IPS DF 19.7 (cell line): ENCODE measurements around the gene S100A3.
A peak's percentile ranks its signal among the peaks of the same experiment; 100 is the strongest.

Source experiments
- DNase-seq: peaks from one replicate; pipeline ENCODE4 v3.0.0-alpha.2; 2013; ENCODE audit warnings: low read depth, low spot score

Gene S100A3

DNA sequence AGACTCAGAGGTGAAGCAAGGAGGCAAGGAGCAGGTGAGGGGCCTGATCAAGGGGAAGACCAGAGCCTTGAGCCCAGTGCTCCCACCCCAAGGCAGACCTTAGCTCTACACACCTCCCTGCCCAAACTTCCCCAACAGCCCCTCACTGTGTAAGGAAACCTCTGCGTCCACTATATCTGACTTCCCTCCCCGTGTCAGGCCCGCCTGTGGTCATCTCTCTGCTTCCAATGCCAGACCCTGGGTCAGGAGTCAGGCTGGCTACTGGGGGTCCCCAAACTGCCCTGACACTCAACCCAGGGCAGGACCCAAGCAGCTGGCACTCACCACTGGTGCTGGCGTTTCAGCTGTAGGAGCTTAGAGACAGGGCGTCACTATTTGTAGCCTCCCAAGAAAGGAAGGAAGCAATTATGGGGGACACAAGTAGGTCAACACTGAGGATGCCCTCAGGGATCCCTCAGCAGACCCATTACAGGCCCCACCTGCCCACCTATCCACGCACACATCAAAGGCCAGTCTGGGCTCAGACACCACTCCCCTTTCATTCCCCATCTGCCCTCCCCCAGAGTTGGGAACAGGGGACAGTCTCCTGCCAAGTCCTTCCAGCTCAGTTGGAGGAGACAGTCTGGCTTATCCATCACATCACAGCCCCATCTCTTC lies 811 bp upstream of the S100A3 start:
- no peak for DNase-seq

GRCh38 chr1:153547560-153548551 lies 1.2 kb downstream of the S100A3 start:
- DNase-seq = no peak

DNA sequence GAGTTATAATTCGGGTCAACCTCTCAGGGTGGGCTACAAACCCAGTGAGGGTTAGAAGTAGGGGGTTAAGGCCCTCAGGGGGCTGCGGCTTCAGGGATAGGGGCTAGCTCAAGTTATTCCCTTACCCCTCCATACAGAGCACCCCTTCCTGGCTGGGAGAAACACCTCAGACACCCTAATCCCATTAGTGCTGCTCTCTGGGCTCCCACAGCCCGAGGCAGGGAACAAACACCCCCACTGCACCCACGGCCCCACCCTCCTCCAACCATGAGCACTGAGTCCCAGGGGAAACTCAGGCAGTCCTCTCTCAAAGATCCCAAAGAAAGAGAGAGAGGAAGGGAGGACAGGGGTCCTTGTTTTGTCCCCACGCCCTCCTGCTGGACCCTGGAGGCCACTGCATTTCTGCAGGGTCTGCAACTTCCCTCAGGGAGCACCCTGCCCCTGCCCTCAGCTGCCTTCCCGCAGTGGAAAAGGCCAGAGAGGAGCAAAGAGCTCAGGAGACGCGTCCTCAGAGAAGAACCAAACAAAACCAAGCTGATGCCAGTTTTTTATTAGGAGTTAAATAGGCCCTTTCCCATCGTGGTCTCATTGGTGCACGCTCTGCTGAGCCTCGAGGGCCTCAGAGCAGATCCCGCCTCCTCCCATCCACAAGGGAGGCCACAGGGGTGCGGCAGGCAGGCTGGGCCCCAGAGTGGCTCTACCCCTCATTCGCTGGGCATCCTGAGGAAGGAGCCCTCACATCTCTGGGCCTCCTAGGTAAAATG lies 2.1 kb downstream of the S100A3 start:
- DNase-seq = no peak

DNA sequence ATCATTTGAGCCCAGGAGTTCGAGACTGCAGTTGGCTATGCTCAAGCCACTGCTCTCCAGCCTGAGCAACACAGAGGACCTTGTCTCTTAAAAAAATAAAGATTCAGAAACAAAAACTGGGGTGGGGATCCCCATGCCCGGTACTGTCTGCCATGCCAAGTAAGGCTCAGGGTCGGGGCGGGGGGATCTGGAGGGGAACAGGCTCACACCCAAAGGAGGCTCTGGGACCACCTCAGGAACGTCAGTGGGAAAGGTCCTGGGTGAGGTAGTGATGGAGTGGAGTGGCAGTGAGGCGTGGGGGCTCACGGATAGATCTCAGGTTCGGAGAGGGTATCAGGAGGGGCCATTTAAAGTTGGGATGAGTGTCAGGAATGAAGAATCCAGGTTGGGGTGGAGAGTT lies 2.7 kb downstream of the S100A3 start:
- DNase-seq = no peak

DNA sequence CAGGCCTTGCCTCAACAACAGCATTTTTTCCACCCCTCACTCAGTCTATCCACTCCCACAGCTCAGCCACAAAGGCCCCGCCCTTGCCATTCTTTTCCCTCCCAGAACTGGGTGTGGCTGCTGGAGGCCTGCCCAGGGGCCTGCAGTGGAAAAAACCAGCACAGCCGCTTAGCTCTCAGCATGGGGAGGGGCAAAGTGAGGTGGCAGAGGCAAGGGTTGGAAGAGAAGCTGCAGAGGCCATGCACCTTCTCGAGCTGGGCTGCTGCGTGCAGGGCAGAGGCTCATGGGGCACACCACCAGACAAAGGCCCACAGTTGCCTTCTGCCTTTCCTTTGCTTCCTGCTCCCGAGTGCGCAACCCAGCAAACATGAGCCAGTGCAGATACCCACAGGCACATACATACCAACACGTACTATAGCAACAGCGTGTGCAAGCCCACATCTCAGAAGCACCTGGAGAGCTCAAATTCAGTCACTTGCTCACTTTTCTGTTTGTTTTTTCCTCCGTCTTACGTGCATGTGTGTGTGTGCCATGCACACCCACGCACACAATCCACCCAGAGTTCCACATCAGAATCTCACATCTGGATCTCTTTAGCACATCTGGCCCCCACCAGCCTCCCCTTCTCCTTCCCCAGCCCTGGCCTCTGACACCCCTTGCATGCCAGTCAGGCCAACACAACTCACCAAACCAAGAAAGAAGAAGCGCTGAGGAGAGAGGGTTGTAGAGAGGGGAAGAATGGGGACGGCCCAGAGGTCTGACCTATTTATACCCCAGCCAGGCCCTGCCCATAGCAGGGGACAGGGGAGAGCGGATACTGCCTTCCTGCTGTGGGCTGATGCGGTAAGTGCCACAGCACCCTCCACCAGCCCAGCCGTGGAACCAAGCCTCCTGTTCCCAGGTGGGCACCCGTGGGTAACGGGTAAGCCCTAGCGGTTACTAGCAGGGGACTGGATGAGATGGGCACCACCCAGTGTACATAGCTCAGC lies 3.7 kb downstream of the S100A3 start, which contains the start of gene S100A4:
TSS of gene S100A4 (minus strand) at position 740 of the 989 bp plus-strand sequence. CDS start 1,012 bp downstream, outside the sequence.
- DNase-seq = peak; percentile 82

DNA sequence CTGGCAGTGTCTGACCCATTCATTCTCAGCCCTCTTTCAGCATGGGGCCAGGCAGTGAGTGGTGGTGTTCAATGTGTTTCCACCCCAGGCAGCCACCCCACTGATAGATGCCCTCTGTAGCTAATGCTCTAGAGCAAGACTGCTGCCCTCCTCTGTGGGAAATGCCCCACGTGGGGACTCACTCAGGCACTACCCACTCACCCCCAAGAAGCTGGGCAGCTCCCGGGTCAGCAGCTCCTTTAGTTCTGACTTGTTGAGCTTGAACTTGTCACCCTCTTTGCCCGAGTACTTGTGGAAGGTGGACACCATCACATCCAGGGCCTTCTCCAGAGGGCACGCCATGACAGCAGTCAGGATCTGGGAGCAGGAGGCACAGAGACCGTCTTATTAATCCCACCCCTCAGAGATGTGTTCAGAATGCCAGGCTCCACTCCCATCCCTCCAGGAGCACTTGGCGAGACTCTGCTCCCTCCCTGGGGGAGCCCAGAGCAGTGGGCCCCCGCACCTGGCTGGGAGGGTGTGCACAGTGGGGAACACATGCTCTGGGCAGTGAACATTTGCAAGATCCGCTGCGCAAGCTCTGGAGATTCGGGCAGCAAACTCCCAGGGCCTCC lies 4.5 kb downstream of the S100A3 start:
- DNase-seq = no peak

- DNase-seq = no peak
Measured at GRCh38 chr1:153543736-153544135, 5.3 kb downstream of the S100A3 start.

GRCh38 chr1:153542956-153543711 lies 5.9 kb downstream of the S100A3 start:
- no peak for DNase-seq

- DNase-seq = no peak
Measured at GRCh38 chr1:153541641-153542590, 7.1 kb downstream of the S100A3 start.

DNA sequence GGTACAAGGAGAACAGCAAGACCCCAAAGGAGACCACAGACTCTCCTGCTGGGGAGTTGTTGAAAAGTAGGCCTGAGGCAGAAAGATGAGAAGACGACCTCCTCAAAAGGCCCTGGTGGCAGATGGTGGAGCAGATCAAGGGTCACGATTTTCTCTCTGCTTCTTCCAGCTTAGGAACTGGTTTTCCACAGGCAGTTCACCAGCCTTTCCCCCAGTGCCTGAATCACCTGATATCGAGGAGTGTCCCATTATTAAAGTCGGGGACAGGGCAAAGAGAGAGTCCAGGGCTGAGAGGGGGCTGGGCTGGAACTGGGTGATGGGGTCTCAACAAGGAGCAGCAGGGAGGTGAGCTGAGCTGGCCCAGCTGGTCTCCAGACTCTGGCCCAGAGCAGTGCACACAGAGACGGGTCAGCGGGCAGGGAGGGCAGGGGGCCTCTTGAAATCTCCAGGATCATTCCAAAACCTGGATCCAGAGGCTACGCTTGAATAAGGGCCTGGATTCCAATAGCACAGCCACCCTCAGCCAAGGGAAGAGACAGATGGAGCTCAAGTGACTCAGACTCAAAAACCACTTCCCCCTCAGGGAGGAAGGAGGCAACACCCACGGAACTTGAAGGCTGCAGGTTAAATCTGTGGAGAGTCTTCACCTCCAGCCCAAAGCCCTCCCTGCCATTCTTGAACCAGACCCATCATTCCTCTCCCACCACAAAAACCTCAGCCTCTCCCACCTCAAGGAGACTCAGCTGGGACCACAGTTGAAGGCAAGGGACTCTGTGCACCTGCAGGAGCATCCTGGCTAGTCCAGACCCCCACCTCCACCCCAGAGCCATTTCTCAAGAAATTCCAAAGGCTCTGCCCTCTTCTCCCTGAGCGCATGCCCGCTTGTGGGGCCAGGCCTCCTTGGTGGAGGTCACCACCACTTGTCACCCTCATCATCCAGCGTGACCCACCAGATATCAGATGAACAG lies 8.4 kb downstream of the S100A3 start, which contains the start of gene S100A5:
TSS of gene S100A5 (minus strand) at position 541 of the 968 bp plus-strand sequence. CDS start 743 bp downstream, outside the sequence.
- DNase-seq = no peak

- no peak for DNase-seq
Measured at GRCh38 chr1:153539395-153540093, 9.5 kb downstream of the S100A3 start.

GRCh38 chr1:153538315-153538821 lies 10.7 kb downstream of the S100A3 start:
- DNase-seq = no peak

DNA sequence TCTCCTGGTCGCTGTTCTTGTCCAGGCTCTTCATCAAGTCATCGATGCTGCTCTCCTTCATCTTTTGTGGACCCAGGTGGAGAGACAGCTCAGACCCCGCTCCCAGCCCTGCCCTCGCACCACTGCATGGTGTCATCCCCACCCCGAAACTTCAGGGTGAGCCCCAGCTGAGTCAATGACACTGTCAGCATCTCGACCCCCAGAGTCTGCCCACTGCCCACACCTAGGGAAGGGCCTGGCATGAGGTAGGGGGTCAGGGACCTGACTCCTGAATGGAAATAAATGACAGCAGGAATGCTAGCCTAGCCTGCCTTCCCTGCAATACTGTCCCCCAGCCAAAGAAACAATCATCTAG lies 11.7 kb downstream of the S100A3 start:
- no peak for DNase-seq

- DNase-seq = no peak
Measured at GRCh38 chr1:153536671-153537375, 12.2 kb downstream of the S100A3 start.

GRCh38 chr1:153536012-153536670 lies 12.9 kb downstream of the S100A3 start:
- DNase-seq = no peak
